GM12878 (cell line): ENCODE measurements around the gene PRPSAP1. TPM values are rescaled to one million over a fixed set of nuclear protein-coding genes. Genes with fewer than 3 reads are reported as not detected.

Experiments used
- ASH2L ChIP-seq: fragments of 300-600, 200-600 bp; sonication (generic); IDR thresholded peaks from 2 replicates; pipeline ENCODE4 v1.6.1; 2017; ENCODE audit warnings: low read depth, mild to moderate bottlenecking, borderline replicate concordance
- BCL11A ChIP-seq: IDR thresholded peaks from 2 replicates; pipeline ENCODE4 v1.6.1; 2011; ENCODE audit warnings: low read depth, low read length
- CHD1 ChIP-seq: IDR thresholded peaks from 2 replicates; pipeline ENCODE4 v1.6.1; 2012; ENCODE audit warnings: low read depth, low read length, improper control_type of control experiment
- CHD4 ChIP-seq: fragments of 200-600 bp; sonication (generic); IDR thresholded peaks from 2 replicates; pipeline ENCODE4 v1.6.1; 2016; ENCODE audit warnings: mild to moderate bottlenecking
- EED ChIP-seq: sonication (generic); IDR thresholded peaks from 2 replicates; pipeline ENCODE4 v1.6.1; 2016; ENCODE audit warnings: antibody characterized with exemption, low read depth
- FOXK2 ChIP-seq: fragments of 450-650 bp; IDR thresholded peaks from 2 replicates; pipeline ENCODE4 v1.6.1; 2017; ENCODE audit warnings: mild to moderate bottlenecking, moderate library complexity
- FOXM1 ChIP-seq: IDR thresholded peaks from 2 replicates; pipeline ENCODE4 v1.6.1; 2012; ENCODE audit warnings: low read depth, mild to moderate bottlenecking, inconsistent platforms, low read length, moderate library complexity
- IKZF1 ChIP-seq: fragments of 450-650 bp; conservative IDR thresholded peaks from 2 replicates; pipeline ENCODE4 v1.6.1; 2017; ENCODE audit warnings: antibody characterized with exemption, mild to moderate bottlenecking
- MEF2A ChIP-seq: IDR thresholded peaks from 2 replicates; pipeline ENCODE4 v1.6.1; 2011; ENCODE audit warnings: low read depth, mild to moderate bottlenecking, low read length, moderate library complexity; ENCODE audit not compliant: insufficient read depth
- MTA2 ChIP-seq: fragments of 450-650 bp; IDR thresholded peaks from 2 replicates; pipeline ENCODE4 v1.6.1; 2016; ENCODE audit warnings: low read depth, mild to moderate bottlenecking, moderate library complexity
- MTA3 ChIP-seq: IDR thresholded peaks from 2 replicates; pipeline ENCODE4 v1.6.1; 2012; ENCODE audit warnings: low read length, inconsistent platforms, borderline replicate concordance
- NFXL1 ChIP-seq: fragments of 450-650 bp; IDR thresholded peaks from 2 replicates; pipeline ENCODE4 v1.6.1; 2017; ENCODE audit warnings: antibody characterized with exemption, mild to moderate bottlenecking, borderline replicate concordance
- POLR2AphosphoS5 ChIP-seq: IDR thresholded peaks from 2 replicates; pipeline ENCODE4 v1.6.1; 2011; ENCODE audit warnings: mild to moderate bottlenecking, low read length, inconsistent platforms
- POU2F2 ChIP-seq: IDR thresholded peaks from 3 replicates; pipeline ENCODE4 v1.6.1; 2011; ENCODE audit warnings: low read depth, mild to moderate bottlenecking, low read length, borderline replicate concordance
- RAD51 ChIP-seq: fragments of 450-650 bp; IDR thresholded peaks from 2 replicates; pipeline ENCODE4 v1.6.1; 2016; ENCODE audit warnings: moderate library complexity, mild to moderate bottlenecking, inconsistent platforms
- RBBP5 ChIP-seq: fragments of 200-600 bp; sonication (generic); conservative IDR thresholded peaks from 2 replicates; pipeline ENCODE4 v1.6.1; 2016
- SIN3A ChIP-seq: IDR thresholded peaks from 2 replicates; pipeline ENCODE4 v1.6.1; 2012; ENCODE audit warnings: low read depth, low read length, improper control_type of control experiment
- SMAD1 ChIP-seq: fragments of 450-650 bp; IDR thresholded peaks from 2 replicates; pipeline ENCODE4 v1.6.1; 2018; ENCODE audit warnings: mild to moderate bottlenecking, low read depth; ENCODE audit not compliant: partially characterized antibody
- SUZ12 ChIP-seq: fragments of 200-600 bp; sonication (generic); IDR thresholded peaks from one replicate; pipeline ENCODE4 v1.6.1; 2018; ENCODE audit warnings: antibody characterized with exemption, mild to moderate bottlenecking; ENCODE audit not compliant: unreplicated experiment
- TCF12 ChIP-seq: IDR thresholded peaks from 2 replicates; pipeline ENCODE4 v1.6.1; 2011; ENCODE audit warnings: low read depth, mild to moderate bottlenecking, low read length
- TCF7 ChIP-seq: IDR thresholded peaks from 2 replicates; pipeline ENCODE4 v1.6.1; 2014; ENCODE audit warnings: antibody characterized with exemption, borderline replicate concordance
- ZBED1 ChIP-seq: IDR thresholded peaks from 2 replicates; pipeline ENCODE4 v1.6.1; 2016; ENCODE audit warnings: borderline replicate concordance
- ZNF217 ChIP-seq: fragments of 450-650 bp; IDR thresholded peaks from 2 replicates; pipeline ENCODE4 v1.6.1; 2017; ENCODE audit warnings: antibody characterized with exemption, mild to moderate bottlenecking
- ZZZ3 ChIP-seq: IDR thresholded peaks from 2 replicates; pipeline ENCODE4 v1.6.1; 2011; ENCODE audit warnings: low read depth; ENCODE audit not compliant: control insufficient read depth, insufficient read length
- polyA plus RNA-seq, 11 experiments: library from polyadenylated mRNA; depleted of rRNA in 4 of 11; unstranded in 6 of 11; stranded (reverse) in 5 of 11; fragments of >200 nt; fragmentation: Nextera tagmentation in 4 of 11; fragmentation: Illumina TruSeq in 1 of 11; extraction: Ambion mirVana in 4 of 11; extraction: Trizol in 1 of 11; gene quantifications; 1 replicate in 1 of 11; 2 replicates in 10 of 11; pipeline versions ENCODE4 v1.2.1 to v1.2.3, GENCODE V29; 2011 to 2016; ENCODE audit warnings: inconsistent platforms in 2 of 11, missing spikeins in 2 of 11, low read depth in 1 of 11
- total RNA-seq, 4 experiments: library from RNA; depleted of rRNA in 3 of 4; stranded (reverse); fragments of >200 nt in 3 of 4; fragmentation: Illumina TruSeq in 1 of 4; extraction: Trizol in 1 of 4; gene quantifications; 2 replicates each; pipeline versions ENCODE4 v1.2.1 to v1.2.3, GENCODE V29; 2013 to 2021
- TF ChIP-seq, protein P1 (sequence below): fragments of 450-650 bp; IDR thresholded peaks from 2 replicates; pipeline ENCODE4 v1.6.1; 2018; ENCODE audit warnings: mild to moderate bottlenecking, low read depth, moderate library complexity; ENCODE audit not compliant: partially characterized antibody
- TF ChIP-seq, protein P2 (sequence below): fragments of 450-650 bp; IDR thresholded peaks from 2 replicates; pipeline ENCODE4 v1.6.1; 2017; ENCODE audit warnings: antibody characterized with exemption, mild to moderate bottlenecking, moderate library complexity

Gene PRPSAP1
- total and polyA plus RNA-seq, 10 of the 15 experiments (the other 5 are each of a cell fraction or from before 2014, with no cell fraction given) = 15.8 to 84.2 (median 44.2) TPM

DNA sequence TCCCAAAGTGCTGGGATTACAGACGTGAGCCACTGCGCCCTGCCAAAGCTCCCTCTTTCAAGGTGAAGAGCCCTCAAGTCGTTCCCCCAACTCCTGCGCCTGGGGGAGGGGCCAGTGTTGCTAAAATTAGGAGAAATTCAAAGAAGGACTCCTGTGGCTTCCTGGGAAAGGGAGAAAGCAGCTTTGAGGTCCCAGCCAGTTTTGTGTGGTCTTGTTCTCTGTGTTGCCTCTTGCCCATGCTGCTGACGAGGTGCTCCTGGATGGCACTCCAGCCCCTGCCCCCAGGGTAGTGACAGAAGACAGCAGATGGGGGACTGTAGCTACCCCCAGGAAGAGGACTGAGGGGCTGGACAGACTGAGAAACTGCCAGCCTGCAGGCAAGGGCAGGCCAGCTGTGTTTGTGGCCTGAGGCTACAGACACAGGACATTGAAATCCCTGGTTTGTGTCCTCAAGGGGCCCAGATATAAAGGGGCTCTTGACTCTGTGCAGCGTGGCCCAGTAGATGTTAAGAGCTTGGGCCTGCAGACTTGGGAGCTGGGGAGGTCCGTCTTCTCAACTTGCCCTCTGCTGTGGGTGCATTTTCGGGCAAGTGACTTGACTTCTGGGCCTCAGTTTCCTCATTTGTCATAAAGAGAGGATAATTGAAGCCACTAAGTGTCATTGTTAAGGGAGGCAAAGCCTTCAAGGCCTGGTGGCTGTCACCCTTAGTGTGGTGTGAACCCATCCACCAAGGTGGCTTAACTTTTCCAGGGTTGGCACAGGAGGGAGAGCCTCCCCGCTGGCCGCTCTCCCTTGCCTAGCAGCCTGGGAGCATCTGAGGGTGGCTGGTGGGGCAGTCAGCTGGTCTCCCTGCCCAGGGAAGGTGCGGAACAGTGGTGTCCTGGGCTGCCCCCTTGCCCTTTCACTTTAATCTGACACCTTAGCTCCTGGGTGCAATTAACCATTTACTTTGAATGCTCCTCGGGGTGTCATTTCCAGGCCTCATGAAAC lies 84.4 kb downstream of the PRPSAP1 start (continued):
- TF ChIP-seq SIN3A (no peak), CHD4 (no peak), CHD1 (no peak), ZZZ3 (no peak), POLR2AphosphoS5 (peak; percentile 78), SUZ12 (no peak), FOXM1 (no peak), ASH2L (no peak), EED (no peak), TCF12 (no peak), SMAD1 (no peak), ZBED1 (0 out of 2 replicates have a peak, but pooled peaks have one; percentile 6), NFXL1 (no peak), FOXK2 (no peak), IKZF1 (0 out of 2 replicates have a peak, but pooled peaks have one; percentile 32), ZNF217 (no peak), RAD51 (no peak), TCF7 (no peak), MTA2 (peak; percentile 23; the same call in 1 of the 2 replicates), RBBP5 (no peak), BCL11A (no peak), POU2F2 (peak; percentile 62), MEF2A (no peak), MTA3 (no peak)
- TF ChIP-seq, protein P1, sequence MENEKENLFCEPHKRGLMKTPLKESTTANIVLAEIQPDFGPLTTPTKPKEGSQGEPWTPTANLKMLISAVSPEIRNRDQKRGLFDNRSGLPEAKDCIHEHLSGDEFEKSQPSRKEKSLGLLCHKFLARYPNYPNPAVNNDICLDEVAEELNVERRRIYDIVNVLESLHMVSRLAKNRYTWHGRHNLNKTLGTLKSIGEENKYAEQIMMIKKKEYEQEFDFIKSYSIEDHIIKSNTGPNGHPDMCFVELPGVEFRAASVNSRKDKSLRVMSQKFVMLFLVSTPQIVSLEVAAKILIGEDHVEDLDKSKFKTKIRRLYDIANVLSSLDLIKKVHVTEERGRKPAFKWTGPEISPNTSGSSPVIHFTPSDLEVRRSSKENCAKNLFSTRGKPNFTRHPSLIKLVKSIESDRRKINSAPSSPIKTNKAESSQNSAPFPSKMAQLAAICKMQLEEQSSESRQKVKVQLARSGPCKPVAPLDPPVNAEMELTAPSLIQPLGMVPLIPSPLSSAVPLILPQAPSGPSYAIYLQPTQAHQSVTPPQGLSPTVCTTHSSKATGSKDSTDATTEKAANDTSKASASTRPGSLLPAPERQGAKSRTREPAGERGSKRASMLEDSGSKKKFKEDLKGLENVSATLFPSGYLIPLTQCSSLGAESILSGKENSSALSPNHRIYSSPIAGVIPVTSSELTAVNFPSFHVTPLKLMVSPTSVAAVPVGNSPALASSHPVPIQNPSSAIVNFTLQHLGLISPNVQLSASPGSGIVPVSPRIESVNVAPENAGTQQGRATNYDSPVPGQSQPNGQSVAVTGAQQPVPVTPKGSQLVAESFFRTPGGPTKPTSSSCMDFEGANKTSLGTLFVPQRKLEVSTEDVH = no peak
- TF ChIP-seq, protein P2, sequence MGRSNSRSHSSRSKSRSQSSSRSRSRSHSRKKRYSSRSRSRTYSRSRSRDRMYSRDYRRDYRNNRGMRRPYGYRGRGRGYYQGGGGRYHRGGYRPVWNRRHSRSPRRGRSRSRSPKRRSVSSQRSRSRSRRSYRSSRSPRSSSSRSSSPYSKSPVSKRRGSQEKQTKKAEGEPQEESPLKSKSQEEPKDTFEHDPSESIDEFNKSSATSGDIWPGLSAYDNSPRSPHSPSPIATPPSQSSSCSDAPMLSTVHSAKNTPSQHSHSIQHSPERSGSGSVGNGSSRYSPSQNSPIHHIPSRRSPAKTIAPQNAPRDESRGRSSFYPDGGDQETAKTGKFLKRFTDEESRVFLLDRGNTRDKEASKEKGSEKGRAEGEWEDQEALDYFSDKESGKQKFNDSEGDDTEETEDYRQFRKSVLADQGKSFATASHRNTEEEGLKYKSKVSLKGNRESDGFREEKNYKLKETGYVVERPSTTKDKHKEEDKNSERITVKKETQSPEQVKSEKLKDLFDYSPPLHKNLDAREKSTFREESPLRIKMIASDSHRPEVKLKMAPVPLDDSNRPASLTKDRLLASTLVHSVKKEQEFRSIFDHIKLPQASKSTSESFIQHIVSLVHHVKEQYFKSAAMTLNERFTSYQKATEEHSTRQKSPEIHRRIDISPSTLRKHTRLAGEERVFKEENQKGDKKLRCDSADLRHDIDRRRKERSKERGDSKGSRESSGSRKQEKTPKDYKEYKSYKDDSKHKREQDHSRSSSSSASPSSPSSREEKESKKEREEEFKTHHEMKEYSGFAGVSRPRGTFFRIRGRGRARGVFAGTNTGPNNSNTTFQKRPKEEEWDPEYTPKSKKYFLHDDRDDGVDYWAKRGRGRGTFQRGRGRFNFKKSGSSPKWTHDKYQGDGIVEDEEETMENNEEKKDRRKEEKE = no peak
